Mesothelial cell of epicardium (in vitro differentiated cells): Measurements from ENCODE around the gene MAP7D2. TPM values are rescaled to one million over a fixed set of nuclear protein-coding genes. Genes with fewer than 3 reads are reported as not detected.

ENCODE experiments used
- DNase-seq, 2 experiments: peaks; one replicate each; pipeline ENCODE4 v3.0.0; 2021; ENCODE audit warnings: low spot score in 2 of 2; ENCODE audit not compliant: unreplicated experiment in 2 of 2
- H3K27ac Mint-ChIP-seq: 2 replicates; pipeline ENCODE4 v1.8.0; 2021; ENCODE audit warnings: mixed read lengths
- H3K27me3 Mint-ChIP-seq: 2 replicates; pipeline ENCODE4 v1.8.0; 2021; ENCODE audit warnings: low read depth, mixed read lengths
- H3K36me3 Mint-ChIP-seq: 2 replicates; pipeline ENCODE4 v1.8.0; 2021; ENCODE audit warnings: mixed read lengths
- H3K4me1 Mint-ChIP-seq: 2 replicates; pipeline ENCODE4 v1.8.0; 2021; ENCODE audit warnings: mixed read lengths
- H3K4me3 Mint-ChIP-seq: 2 replicates; pipeline ENCODE4 v1.8.0; 2021; ENCODE audit warnings: mild to moderate bottlenecking, moderate library complexity, mixed read lengths
- H3K9me3 Mint-ChIP-seq: 2 replicates; pipeline ENCODE4 v1.8.0; 2021; ENCODE audit warnings: mixed read lengths
- CTCF ChIP-seq: fragments of 200-600 bp; sonication (generic); IDR thresholded peaks from one replicate; pipeline ENCODE4 v1.5.0; 2021; ENCODE audit warnings: antibody characterized with exemption; ENCODE audit not compliant: unreplicated experiment
- total RNA-seq: library from RNA; stranded (reverse); gene quantifications from 3 replicates; pipeline ENCODE4 v1.2.1, GENCODE V29; 2021

Gene MAP7D2
- total RNA-seq, 1 donor from 2014 or later = 1.3 TPM

GRCh38 chrX:20032201-20032600 is 84.5 kb downstream of the MAP7D2 start:
- DNase-seq = no peak
- Mint-ChIP-seq H3K9me3 (peaks cover 22% of the 10 kb centered on the region), H3K36me3 (no peaks in the 10 kb centered on the region), H3K4me1 (peaks cover 3% of the 10 kb centered on the region), H3K4me3 (no peak overlapping the region), H3K27me3 (no peaks in the 10 kb centered on the region), H3K27ac (no peak overlapping the region)
- TF ChIP-seq CTCF = no peak

- no peak for DNase-seq
- Mint-ChIP-seq H3K9me3 (peaks cover 26% of the 10 kb centered on the region), H3K36me3 (no peaks in the 10 kb centered on the region), H3K27ac (no peak overlapping the region), H3K4me3 (no peak overlapping the region), H3K27me3 (no peaks in the 10 kb centered on the region), H3K4me1 (peaks cover 4% of the 10 kb centered on the region)
- no peak for TF ChIP-seq CTCF
Observed at GRCh38 chrX:20029728-20030127, 87.0 kb downstream of the MAP7D2 start.

GRCh38 chrX:20028588-20028987 is 88.1 kb downstream of the MAP7D2 start:
- Mint-ChIP-seq H3K4me3 (no peak overlapping the region), H3K9me3 (peaks cover 25% of the 10 kb centered on the region), H3K4me1 (peaks cover 4% of the 10 kb centered on the region), H3K36me3 (no peaks in the 10 kb centered on the region), H3K27me3 (no peaks in the 10 kb centered on the region), H3K27ac (no peak overlapping the region)
- DNase-seq = no peak
- TF ChIP-seq CTCF = no peak

GRCh38 chrX:20026278-20026677 is 90.4 kb downstream of the MAP7D2 start:
- Mint-ChIP-seq H3K36me3 (no peaks in the 10 kb centered on the region), H3K27me3 (no peaks in the 10 kb centered on the region), H3K9me3 (peaks cover 20% of the 10 kb centered on the region), H3K4me1 (peaks cover 4% of the 10 kb centered on the region), H3K27ac (no peak overlapping the region), H3K4me3 (no peak overlapping the region)
- DNase-seq = no peak
- TF ChIP-seq CTCF = no peak

GRCh38 chrX:20019672-20020365 is 96.9 kb downstream of the MAP7D2 start:
- no peaks in the 10 kb centered on the region for H3K4me1 Mint-ChIP-seq
- H3K27ac Mint-ChIP-seq = no peak overlapping the region

More at GRCh38 chrX:20019672-20020365, 96.9 kb downstream of the MAP7D2 start:
- Mint-ChIP-seq H3K27me3 (no peaks in the 10 kb centered on the region), H3K36me3 (peaks cover 1% of the 10 kb centered on the region), H3K9me3 (peaks cover 39% of the 10 kb centered on the region), H3K4me3 (no peak overlapping the region)
- TF ChIP-seq CTCF = no peak
- no peak for DNase-seq
